GM10847 (cell line): ENCODE results near the gene RPL39L.

ENCODE experiments used
- POLR2A ChIP-seq: IDR thresholded peaks from 2 replicates; pipeline ENCODE4 v1.6.1; 2011; ENCODE audit not compliant: insufficient read length; ENCODE audit errors: extremely low read depth

Gene RPL39L

GRCh38 chr3:187139126-187139894, at the start of gene RPL39L:
RPL39L (minus strand) TSS chr3:187139496; CDS start chr3:187121300, 18,196 bp downstream.
- TF ChIP-seq POLR2A, result peak; percentile 75

GRCh38 chr3:187188931-187189330, 49.6 kb upstream of the RPL39L start:
- TF ChIP-seq POLR2A, result no peak

GRCh38 chr3:187186801-187187421, 47.6 kb upstream of the RPL39L start:
- no peak for TF ChIP-seq POLR2A

GRCh38 chr3:187186375-187186774, 47.1 kb upstream of the RPL39L start:
- TF ChIP-seq POLR2A, result no peak

GRCh38 chr3:187185759-187186158, 46.5 kb upstream of the RPL39L start:
- no peak for TF ChIP-seq POLR2A

GRCh38 chr3:187183903-187184302, 44.6 kb upstream of the RPL39L start:
- no peak for TF ChIP-seq POLR2A

- TF ChIP-seq POLR2A, result no peak
Measured at GRCh38 chr3:187183210-187183862, 44.0 kb upstream of the RPL39L start.

- no peak for TF ChIP-seq POLR2A
Measured at GRCh38 chr3:187181454-187182170, 42.3 kb upstream of the RPL39L start.

GRCh38 chr3:187172929-187173328, 33.6 kb upstream of the RPL39L start:
- TF ChIP-seq POLR2A, result no peak

- TF ChIP-seq POLR2A, result no peak
Measured at GRCh38 chr3:187169231-187169960, 30.1 kb upstream of the RPL39L start.

GRCh38 chr3:187167777-187168176, 28.5 kb upstream of the RPL39L start:
- TF ChIP-seq POLR2A, result no peak

GRCh38 chr3:187166750-187167149, 27.5 kb upstream of the RPL39L start:
- no peak for TF ChIP-seq POLR2A

GRCh38 chr3:187165144-187165543, 25.8 kb upstream of the RPL39L start:
- no peak for TF ChIP-seq POLR2A

- TF ChIP-seq POLR2A, result no peak
Measured at GRCh38 chr3:187162265-187162953, 23.1 kb upstream of the RPL39L start.
